Endothelial cell (in vitro differentiated cells): Measurements from ENCODE around the gene MALT1. TPM values are rescaled to one million over a fixed set of nuclear protein-coding genes. Genes with fewer than 3 reads are reported as not detected.
"Not testable (repeated sequence)": the region's sequence is repeated elsewhere in the genome, so short reads cannot be mapped to it uniquely, and the experiment has no call there.

Source experiments
- DNase-seq: peaks from one replicate; pipeline ENCODE4 v3.0.0; 2021; ENCODE audit warnings: low spot score
- H3K27ac Mint-ChIP-seq: one replicate; pipeline ENCODE4 v1.8.0; 2021; ENCODE audit warnings: mixed read lengths, inconsistent platforms; ENCODE audit not compliant: unreplicated experiment
- H3K27me3 Mint-ChIP-seq: one replicate; pipeline ENCODE4 v1.8.0; 2021; ENCODE audit warnings: mild to moderate bottlenecking, moderate library complexity, mixed read lengths, inconsistent platforms; ENCODE audit not compliant: unreplicated experiment
- H3K36me3 Mint-ChIP-seq: one replicate; pipeline ENCODE4 v1.8.0; 2021; ENCODE audit warnings: mild to moderate bottlenecking, low read depth, mixed read lengths, inconsistent platforms; ENCODE audit not compliant: unreplicated experiment
- H3K4me1 Mint-ChIP-seq: one replicate; pipeline ENCODE4 v1.8.0; 2021; ENCODE audit warnings: mild to moderate bottlenecking, mixed read lengths, inconsistent platforms; ENCODE audit not compliant: unreplicated experiment
- H3K4me3 Mint-ChIP-seq: one replicate; pipeline ENCODE4 v1.8.0; 2021; ENCODE audit warnings: mild to moderate bottlenecking, mixed read lengths, inconsistent platforms; ENCODE audit not compliant: unreplicated experiment
- H3K9me3 Mint-ChIP-seq: one replicate; pipeline ENCODE4 v1.8.0; 2021; ENCODE audit warnings: mixed read lengths, inconsistent platforms; ENCODE audit not compliant: unreplicated experiment
- CTCF ChIP-seq: fragments of 200-600 bp; sonication (generic); IDR thresholded peaks from one replicate; pipeline ENCODE4 v1.5.0; 2021; ENCODE audit warnings: antibody characterized with exemption; ENCODE audit not compliant: unreplicated experiment
- total RNA-seq: library from RNA; stranded (reverse); fragmentation: NEBNext Ultra II Directional; extraction: Animal tissue kit (Norgen Biotek cat#: 25700); gene quantifications from one replicate; pipeline ENCODE4 v1.2.1, GENCODE V29; 2021; ENCODE audit not compliant: unreplicated experiment

The MALT1 gene
- total RNA-seq, 1 donor from 2014 or later: 17.3 TPM

- Mint-ChIP-seq H3K4me3 (no peak overlapping the region), H3K9me3 (no peaks in the 10 kb centered on the region), H3K27me3 (peaks cover 5% of the 10 kb centered on the region), H3K27ac (no peak overlapping the region), H3K36me3 (no peaks in the 10 kb centered on the region), H3K4me1 (peaks cover 9% of the 10 kb centered on the region)
- peak; percentile 86 for DNase-seq
- peak; percentile 75 for TF ChIP-seq CTCF
Observed at GRCh38 chr18:58768293-58768974, 97.2 kb downstream of the MALT1 start.

DNA sequence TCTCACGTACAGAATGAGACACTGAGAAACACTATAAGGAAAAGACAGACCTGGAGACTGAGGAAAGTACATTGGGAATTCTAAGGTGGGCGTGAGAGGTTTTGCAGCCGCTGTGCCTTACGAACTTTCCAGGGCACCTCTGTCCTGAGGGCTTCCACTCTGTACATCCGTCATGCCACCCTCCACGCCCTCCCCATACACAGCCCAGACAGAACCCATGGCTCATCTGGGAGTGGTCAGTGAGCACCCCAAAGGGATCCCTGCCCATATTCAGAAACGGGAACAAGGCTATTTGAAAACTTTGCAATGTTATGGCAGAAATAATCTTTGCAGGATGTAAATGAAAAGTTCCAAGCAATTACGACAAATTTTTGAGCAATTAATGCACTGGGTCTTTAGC is 98.1 kb downstream of the MALT1 start:
- no peak for TF ChIP-seq CTCF

DNA sequence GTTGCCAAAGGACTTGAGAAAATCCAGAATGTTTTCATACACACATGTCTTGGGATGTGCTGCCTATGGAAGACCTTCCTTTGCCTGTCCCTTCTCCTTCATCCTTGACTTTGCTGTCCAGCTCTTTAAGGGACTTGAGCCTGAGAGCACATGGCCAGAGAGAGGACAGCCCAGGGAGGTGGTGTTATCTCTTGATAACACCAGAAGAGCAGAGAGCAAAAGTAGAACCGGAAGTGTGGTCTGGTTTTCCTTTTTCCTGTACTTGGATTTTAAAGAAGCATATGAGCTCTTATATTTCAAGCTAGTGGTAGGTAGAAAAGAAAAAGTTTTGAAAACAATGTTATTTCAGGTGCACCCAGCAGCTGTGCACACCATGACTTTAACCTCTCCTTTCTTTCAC is 99.3 kb downstream of the MALT1 start:
- H3K4me3 Mint-ChIP-seq: no peak overlapping the region
- peaks cover 9% of the 10 kb centered on the region for H3K4me1 Mint-ChIP-seq
- no peak for TF ChIP-seq CTCF
- no peaks in the 10 kb centered on the region for H3K36me3 Mint-ChIP-seq
- H3K27ac Mint-ChIP-seq: no peak overlapping the region
- no peak for DNase-seq
- no peaks in the 10 kb centered on the region for H3K9me3 Mint-ChIP-seq
- H3K27me3 Mint-ChIP-seq: peaks cover 3% of the 10 kb centered on the region

More for the DNA sequence above, 98.1 kb downstream of the MALT1 start:
- Mint-ChIP-seq H3K36me3 (no peaks in the 10 kb centered on the region), H3K9me3 (no peaks in the 10 kb centered on the region), H3K27ac (no peak overlapping the region), H3K4me1 (peaks cover 9% of the 10 kb centered on the region), H3K27me3 (peaks cover 5% of the 10 kb centered on the region), H3K4me3 (no peak overlapping the region)
- no peak for DNase-seq

GRCh38 chr18:58772161-58772560 is 100.9 kb downstream of the MALT1 start:
- H3K27ac Mint-ChIP-seq: no peak overlapping the region
- peaks cover 9% of the 10 kb centered on the region for H3K4me1 Mint-ChIP-seq
- H3K27me3 Mint-ChIP-seq: peaks cover 1% of the 10 kb centered on the region
- DNase-seq: no peak
- no peak overlapping the region for H3K4me3 Mint-ChIP-seq
- no peak for TF ChIP-seq CTCF
- no peaks in the 10 kb centered on the region for H3K36me3 Mint-ChIP-seq
- H3K9me3 Mint-ChIP-seq: no peaks in the 10 kb centered on the region

GRCh38 chr18:58776084-58776483 is 104.8 kb downstream of the MALT1 start:
- H3K4me1 Mint-ChIP-seq: no peaks in the 10 kb centered on the region
- H3K9me3 Mint-ChIP-seq: no peaks in the 10 kb centered on the region
- DNase-seq: no peak
- no peak for TF ChIP-seq CTCF
- H3K27ac Mint-ChIP-seq: no peak overlapping the region
- no peaks in the 10 kb centered on the region for H3K36me3 Mint-ChIP-seq
- H3K27me3 Mint-ChIP-seq: no peaks in the 10 kb centered on the region
- H3K4me3 Mint-ChIP-seq: no peak overlapping the region

- not testable (repeated sequence) for H3K27me3 Mint-ChIP-seq, H3K36me3 Mint-ChIP-seq, H3K27ac Mint-ChIP-seq, DNase-seq, H3K9me3 Mint-ChIP-seq, H3K4me3 Mint-ChIP-seq, H3K4me1 Mint-ChIP-seq
Observed at GRCh38 chr18:58776541-58776940, 105.3 kb downstream of the MALT1 start.
